ENCODE results near the gene DBNL. TPM values are rescaled to one million over a fixed set of nuclear protein-coding genes. Genes with fewer than 3 reads are reported as not detected.

DBNL gene
- total and polyA plus RNA-seq, 2 donors (not counting 1 experiment from before 2014, with no cell fraction given) = 335 to 386 TPM

GRCh38 chr7:44046321-44047061 lies 2.0 kb downstream of the DBNL start:
- peak overlapping the region; percentile 83 to 96 for H3K27ac ChIP-seq (ENCODE audit: low read length in 2 of 2)
- DNase-seq (peak; percentile 92), ATAC-seq (ENCODE audit: low read depth) (peak; percentile 82)
- H3K27me3 Mint-ChIP-seq = no peaks in the 10 kb centered on the region
- peaks cover 79% of the 10 kb centered on the region for H3K79me2 ChIP-seq (ENCODE audit: control insufficient read depth, insufficient read depth, low read length)
- intact Hi-C loops (cut with micrococcal nuclease) = loop anchor here (1.0 to 10.0 kb wide), 4 partner anchors 13 to 978 kb away; partner anchors contain the start of gene POLD2
- TF ChIP-seq CTCF (IDR thresholded peaks at IDR 0.05) (peak; percentile 10), EZH2 (IDR thresholded peaks at IDR 0.05; ENCODE audit: borderline replicate concordance, insufficient read depth, low read depth, low read length, poor library complexity, severe bottlenecking) (no peak)
- ChIA-PET CTCF (interaction anchor here (0.6 to 2.8 kb wide), 6 partner anchors 9 to 35 kb away, joined by 4 to 17 read pairs (median 5); no protein-coding TSS in a partner anchor), POLR2A (interaction anchor here (0.9 to 2.7 kb wide), 6 partner anchors 12 to 35 kb away, joined by 3 to 18 read pairs (median 4); partner anchors contain the start of gene PGAM2)
- H3K4me1 Mint-ChIP-seq = peaks cover 72% of the 10 kb centered on the region
- H3K36me3 ChIP-seq (replicated peaks in 1 of 2; ENCODE audit: control extremely low read depth in 1 of 2, control insufficient read depth in 1 of 2, extremely low read depth in 1 of 2, insufficient read depth in 2 of 2, low read length in 1 of 2) = peaks cover 0 to 40% of the 10 kb centered on the region in 2 experiments
- H3K4me3 ChIP-seq (ENCODE audit: control extremely low read depth in 1 of 5, extremely low read depth in 1 of 5, insufficient read depth in 1 of 5, low read depth in 2 of 5, low read length in 4 of 5) = peak overlapping the region; percentile 86 to 96 (median 91)
- H3K9me3 Mint-ChIP-seq (ENCODE audit: insufficient read depth) = no peaks in the 10 kb centered on the region
- H3K9ac ChIP-seq (ENCODE audit: low read length) = peak overlapping the region; percentile 87
- H3K4me2 ChIP-seq (replicated peaks; ENCODE audit: low read depth, low read length, poor library complexity, severe bottlenecking) = peak overlapping the region; percentile 93
- H3K4me3 Mint-ChIP-seq = peak overlapping the region; percentile 98
- peaks cover 59% of the 10 kb centered on the region for H4K20me1 ChIP-seq (ENCODE audit: control insufficient read depth, insufficient read depth, low read length, poor library complexity, severe bottlenecking)
- H3K27ac Mint-ChIP-seq = peak overlapping the region; percentile 99
- WGBS (ENCODE audit: insufficient coverage) = 18% methylated on average over 8 of the region's 8 CpGs
- H3K9me3 ChIP-seq (ENCODE audit: control extremely low read depth in 1 of 3, control insufficient read depth in 2 of 3, insufficient read depth in 1 of 3, low read length in 2 of 3) = no peaks in the 10 kb centered on the region
- peaks cover 70 to 72% of the 10 kb centered on the region in 2 donors for H3K4me1 ChIP-seq (ENCODE audit: control insufficient read depth in 2 of 2, insufficient read depth in 2 of 2, low read length in 2 of 2)
- H3K27me3 ChIP-seq (replicated peaks in 1 of 4; ENCODE audit: control extremely low read depth in 1 of 4, control insufficient read depth in 3 of 4, insufficient read depth in 4 of 4, low read length in 3 of 4) = no peaks in the 10 kb centered on the region
- H2AFZ ChIP-seq (ENCODE audit: insufficient read depth, low read depth, low read length, poor library complexity, severe bottlenecking) = no peak overlapping the region
